Measurements from ENCODE around the gene SEM1.

- TF ChIP-seq CTCF (IDR thresholded peaks at IDR 0.05) (no peak), POLR2A (IDR thresholded peaks at IDR 0.05) (no peak)
These were observed 35.1 kb downstream of the SEM1 start for GRCh38 chr7:96674565-96674964.

Data from lower leg skin (tissue), 3 donors.